GM19240 (cell line): ENCODE measurements around the gene B4GALNT4.
"Not testable (repeated sequence)": the region's sequence is repeated elsewhere in the genome, so short reads cannot be mapped to it uniquely, and the experiment has no call there.

ENCODE experiments used
- DNase-seq: peaks from one replicate; pipeline ENCODE4 v3.0.0; 2011; ENCODE audit warnings: low spot score; ENCODE audit not compliant: insufficient read length

The B4GALNT4 gene

DNA sequence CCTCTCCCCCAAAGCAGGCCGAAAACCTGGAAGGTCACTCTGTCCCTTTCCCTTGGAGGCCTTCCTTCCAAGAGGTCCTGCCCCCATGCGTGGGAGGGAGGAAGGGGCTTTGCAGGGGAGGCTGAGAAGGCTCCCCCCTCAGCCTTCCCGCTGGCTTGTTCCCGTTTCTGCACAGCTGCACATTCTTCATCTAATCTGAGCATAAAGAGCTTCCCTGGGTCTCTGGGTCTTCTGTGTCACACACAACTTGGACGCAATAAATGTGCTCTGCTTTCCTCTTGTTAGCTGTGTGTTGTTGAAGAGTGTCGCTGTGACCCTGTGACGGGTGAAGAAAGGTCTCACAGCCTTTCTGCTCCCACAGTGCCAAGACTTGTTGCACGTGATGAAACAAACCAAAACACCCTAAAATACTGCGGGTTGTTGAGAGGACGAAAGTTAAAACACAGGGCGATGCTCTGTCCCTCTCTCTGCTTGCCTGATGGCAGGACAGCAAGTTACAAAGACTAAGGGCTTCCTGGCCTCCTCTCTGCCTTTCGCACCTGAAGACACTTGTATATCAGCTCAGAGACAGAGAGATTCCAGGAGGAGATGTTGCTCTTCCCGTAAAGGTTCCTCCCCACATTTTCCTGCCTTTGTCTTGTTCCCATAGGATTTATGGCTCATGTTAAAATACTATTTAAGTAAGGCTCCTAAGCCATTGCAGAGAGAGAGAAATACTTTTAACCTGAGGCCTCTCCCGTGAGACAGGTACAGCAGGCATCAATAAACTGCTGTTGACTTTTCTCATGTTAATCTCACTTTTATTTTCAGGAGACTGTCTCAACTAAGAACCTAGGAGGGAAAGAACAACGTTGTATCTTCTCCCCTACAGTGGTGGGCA, 33.3 kb upstream of the B4GALNT4 start:
- no peak for DNase-seq

GRCh38 chr11:336659-337198, 32.6 kb upstream of the B4GALNT4 start:
- no peak for DNase-seq

DNA sequence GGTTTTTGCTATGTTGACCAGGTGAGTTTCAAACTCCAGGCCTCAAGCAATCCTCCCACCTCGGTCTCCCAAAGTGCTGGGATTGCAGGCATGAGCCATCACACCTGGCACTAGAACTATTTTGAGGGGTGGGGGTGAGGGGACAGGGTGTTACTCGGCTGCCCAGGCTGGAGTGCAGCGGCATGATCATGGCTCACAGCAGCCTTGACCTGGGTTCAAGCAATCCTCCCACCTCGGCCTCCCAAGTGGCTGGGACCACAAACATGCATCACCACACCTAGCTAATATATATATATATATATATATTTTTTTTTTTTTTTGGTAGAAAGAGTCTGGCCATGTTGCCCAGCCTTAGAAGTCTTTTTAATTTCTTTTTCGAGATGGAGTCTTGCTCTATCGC, 31.6 kb upstream of the B4GALNT4 start:
- no peak for DNase-seq

GRCh38 chr11:339963-340362, 29.3 kb upstream of the B4GALNT4 start:
- no peak for DNase-seq

DNA sequence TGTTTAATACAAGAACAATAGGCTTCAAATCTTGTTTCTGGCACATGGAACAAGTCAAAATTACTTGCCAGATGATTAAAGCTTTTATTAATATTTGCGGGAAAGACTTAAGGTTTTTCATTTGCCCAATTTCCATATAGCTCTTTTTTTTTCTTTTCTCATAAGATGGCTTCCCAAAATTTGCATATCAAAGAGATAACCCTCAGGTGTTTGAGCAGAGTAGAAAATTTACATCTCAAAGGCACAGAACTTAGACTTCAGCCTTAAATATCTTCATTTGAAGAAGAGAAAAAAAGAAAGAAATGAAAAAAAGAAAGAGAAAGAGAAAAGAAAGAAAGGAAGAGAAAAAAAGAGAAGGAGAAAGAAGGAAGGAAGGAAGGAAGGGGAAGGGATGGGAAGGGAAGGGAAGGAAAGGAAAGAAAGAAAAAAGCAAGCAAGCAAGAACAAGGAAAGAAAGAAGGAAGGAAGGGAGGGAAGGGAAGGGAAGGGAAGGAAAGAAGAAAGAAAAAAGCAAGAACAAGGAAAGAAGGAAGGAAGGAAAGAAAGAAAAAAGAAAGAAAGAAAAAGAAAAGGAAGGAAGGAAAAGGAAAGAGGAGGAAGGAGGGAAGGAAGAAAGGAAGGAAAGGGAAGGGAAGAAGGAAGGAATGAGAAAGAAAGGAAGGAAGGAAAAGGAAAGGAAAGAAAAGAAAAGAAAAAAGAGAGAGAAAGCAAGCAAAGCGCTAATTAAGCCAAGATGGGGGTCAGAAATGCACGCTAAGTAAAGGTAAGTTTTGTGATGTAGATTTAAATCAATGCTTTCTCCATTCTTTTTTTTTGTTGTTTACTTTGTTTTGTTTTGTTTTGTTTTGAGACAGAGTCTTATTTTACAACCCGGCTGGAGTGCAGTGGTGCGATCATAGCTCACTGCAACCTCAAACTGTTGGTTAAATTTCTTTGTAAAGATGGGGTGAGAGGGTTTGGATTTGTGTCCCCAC, 28.5 kb upstream of the B4GALNT4 start:
- DNase-seq: no peak

GRCh38 chr11:342328-342727, 27.0 kb upstream of the B4GALNT4 start:
- no peak for DNase-seq

DNA sequence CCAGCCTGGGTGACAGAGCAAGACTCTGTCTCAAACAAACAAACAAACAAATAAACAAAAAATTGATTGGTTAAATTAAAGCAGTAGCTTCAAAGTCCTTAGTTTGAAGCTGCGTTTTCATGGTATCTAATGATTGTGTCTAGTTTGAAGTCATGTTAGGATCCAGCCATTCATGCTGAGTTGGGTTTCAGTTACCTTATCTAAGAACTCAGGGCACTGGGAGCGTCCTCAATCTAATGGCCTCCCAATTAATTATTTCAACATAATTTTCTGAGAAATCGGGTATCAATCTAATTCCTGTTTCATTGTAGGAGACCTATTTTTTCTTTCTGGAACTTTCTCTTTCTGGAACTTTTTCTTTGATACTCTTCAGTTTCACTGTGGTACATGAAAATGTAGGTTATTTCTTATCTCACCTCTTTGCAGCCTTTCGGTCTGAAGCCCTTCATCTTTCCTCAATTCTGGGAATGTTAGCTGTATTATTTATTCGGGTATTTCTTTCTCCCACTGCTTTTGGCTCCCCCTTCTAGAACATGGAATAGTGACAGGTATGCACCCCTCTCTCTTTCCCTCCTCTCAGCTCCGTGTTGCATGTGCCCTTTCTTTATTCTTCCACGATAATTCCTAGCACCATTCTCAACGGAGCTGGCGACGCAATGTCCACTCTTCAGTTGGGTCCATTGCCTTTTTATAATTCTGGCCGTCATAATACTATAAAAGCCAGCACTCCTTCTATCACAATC, 24.3 kb upstream of the B4GALNT4 start:
- DNase-seq: no peak

DNA sequence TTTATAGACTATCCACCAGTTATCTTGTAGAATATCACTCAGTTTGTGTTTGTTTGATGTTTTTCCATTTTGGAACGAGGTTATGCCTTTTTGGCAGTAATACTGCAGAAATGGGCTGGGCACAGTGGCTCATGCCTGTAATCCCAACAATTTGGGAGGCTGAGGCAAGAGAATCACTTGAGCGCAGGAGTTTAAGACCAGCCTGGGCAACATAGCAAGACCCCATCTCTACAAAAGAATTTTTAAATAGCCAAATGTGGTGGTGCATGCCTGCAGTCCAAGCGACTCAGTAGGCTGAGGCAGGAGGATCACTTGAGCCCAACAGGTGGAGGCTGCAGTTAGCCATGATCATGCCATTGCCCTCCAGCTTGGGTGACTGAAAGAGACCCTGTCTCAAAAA, 22.8 kb upstream of the B4GALNT4 start:
- no peak for DNase-seq

DNA sequence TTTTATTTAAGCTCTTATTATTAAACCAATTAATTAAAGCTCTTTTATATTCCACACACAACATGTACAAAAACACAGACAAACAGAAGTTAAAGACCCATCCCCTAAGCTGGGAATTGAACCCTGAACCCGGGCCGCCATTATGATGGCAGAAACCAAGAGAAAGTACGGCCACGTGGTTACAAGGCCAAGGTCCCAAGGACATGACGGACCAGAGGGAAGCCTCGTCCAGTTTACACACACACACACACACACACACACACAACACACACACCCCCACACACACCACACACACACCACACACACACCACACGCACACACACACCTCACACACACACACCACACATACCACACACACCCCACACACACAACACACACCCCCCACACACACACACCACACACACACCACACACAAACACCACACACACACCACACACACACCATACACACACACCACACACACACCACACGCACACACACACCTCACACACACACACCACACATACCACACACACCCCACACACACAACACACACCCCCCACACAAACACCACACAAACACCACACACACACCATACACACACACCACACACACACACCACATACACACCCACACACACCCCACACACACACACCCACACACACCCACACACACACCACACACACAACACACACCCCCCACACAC, 19.9 kb upstream of the B4GALNT4 start:
- DNase-seq: not testable (repeated sequence)

DNA sequence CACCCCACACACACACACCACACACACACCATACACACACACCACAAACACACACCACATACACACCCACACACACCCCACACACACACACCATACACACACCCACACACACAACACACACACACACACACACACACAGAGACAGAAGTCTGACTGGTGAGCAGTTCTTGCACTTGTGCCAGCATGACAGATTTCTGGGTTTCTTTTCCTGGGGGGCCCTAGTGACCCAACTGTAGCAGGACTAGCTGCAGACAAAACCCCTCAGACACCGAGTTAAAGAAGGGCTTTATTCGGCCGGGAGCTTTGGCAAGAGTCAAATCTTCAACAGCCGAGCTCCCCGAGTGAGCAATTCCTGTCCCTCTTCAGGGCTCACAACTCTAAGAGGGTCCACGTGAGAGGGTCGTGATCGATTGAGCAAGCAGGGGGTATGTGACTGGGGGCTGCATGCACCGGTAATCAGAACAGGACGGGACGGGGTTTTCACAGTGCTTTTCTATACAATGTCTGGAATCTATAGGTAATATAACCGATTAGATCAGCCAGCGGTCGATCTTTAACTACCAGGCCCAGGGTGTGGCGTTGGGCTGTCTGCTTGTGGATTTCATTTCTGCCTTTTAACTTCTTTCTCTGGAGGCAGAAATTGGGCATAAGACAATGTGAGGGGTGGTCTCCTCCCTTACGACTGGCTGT, 19.1 kb upstream of the B4GALNT4 start:
- not testable (repeated sequence) for DNase-seq

DNA sequence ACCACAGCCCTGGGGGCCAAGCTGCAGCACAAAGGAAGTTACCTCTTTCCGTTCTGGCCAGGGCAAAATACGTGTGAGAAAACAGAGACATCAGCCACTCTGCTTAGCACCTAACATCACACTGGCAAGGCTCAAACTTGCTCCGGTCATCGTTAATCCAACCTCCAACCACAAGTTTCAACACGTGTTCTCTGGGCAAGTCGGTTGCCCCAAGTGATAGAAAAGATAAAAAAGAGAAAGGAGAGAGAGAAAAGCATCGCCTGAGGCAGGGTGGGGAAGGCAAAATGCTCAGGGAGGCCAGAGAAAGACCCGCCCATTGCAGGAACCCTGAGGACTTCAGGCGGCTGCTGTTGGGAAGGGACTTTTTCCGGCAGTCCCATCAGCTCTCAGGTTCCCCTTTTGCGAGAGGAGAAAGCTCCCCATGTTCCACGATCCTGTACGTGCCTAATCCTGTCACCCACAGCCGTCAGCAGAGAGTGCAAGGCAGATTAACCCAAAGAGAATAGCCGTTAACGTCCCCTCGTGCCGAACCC, 18.5 kb upstream of the B4GALNT4 start:
- no peak for DNase-seq

DNA sequence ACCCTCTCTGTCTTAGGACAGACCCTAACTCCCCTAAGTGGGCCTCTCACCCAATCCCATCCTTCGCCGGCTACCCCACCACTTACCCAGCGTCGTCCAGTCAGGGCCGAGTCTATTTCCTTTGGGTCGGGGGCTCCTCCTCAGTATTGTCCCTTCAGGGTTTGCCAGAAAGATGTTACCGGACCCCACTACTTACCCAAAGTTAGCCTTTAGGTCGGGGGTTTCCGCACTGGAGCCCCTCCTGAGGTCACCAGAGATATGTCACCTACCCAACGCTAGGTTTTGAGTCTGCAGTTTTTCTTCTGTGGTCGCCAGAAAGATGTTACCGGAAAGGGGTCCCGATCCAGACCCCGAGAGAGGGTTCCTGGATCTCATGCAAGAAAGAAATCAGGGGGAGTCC, 17.9 kb upstream of the B4GALNT4 start:
- DNase-seq: no peak

- DNase-seq: no peak
Measured at GRCh38 chr11:352456-353031, 16.8 kb upstream of the B4GALNT4 start.

DNA sequence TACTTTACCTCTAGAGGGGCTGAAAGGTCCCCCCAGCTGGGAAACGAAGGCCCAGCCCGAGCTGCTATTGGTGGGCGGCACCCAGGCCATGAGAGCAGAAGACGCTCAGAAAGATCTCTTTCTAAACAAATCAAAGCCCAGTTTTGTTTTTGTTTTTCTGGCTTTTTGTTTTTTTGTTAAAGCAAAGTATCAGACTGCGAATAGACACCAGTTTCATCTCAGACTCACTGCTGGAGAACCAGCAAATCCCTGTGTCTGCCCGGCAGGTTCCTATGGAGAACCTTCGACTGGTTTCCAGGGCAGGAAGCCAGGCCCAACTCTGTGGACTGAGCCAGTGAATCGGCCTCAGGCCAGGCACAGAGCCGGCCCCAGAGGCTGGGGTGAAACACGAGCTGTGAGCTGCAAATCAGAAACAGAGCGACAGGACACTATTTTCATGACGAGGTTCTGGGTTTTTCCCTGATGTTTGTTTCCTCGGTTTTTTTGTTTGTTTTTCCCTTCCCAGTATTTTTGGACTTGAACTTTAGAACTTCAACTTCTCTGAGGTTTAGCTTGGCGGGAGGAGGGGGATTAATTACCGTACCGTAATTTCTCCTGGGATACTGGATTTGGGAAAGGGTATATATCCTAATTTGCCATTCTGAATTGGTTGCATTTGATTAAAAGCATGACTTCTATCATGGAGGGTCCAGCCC, 16.0 kb upstream of the B4GALNT4 start:
- DNase-seq: no peak

DNA sequence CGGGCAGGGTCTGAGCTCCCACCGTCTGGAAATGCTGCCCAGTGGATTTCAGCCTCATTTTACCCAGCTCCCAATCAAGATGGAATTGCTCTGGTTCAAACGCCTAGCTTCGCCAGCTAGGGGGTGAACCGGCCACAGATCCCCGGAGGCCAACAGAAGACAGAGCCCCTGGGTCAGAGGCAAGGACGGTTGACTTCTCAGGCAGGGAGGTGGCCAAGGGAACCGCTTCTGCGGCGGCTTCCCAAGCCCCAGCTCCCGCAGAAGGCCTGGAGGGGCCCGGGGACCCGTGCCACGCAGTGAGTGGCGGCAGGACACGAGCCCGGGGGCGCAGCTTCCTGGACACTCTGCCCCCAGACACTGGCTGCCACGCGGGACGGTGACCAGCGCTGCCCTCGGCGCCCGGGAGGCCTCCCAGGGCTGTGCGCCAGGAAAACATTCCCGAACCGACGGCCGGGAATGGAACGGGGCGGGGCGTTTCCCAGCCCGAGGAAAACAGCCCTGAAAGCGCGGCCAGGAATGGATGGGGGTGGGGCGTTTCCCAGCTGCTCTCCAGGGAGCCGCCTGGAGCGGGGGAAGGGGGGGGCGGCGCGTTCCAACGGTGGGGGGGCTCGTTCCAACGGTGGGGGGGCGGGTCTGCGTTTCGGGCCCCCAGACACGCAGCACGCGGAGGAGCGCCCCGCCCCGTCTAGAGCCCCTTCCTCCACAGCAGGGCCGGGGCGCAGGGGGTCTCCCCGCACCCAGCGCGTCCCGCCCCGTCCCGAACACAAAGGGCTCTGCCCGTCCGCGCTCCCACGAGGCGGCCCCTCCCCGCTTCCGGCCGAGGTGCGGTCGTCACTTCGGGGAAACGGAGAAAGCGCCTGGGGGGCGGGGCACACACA, 13.5 kb upstream of the B4GALNT4 start:
- DNase-seq: no peak

- DNase-seq: no peak
Measured at GRCh38 chr11:356610-357009, 12.7 kb upstream of the B4GALNT4 start.

DNA sequence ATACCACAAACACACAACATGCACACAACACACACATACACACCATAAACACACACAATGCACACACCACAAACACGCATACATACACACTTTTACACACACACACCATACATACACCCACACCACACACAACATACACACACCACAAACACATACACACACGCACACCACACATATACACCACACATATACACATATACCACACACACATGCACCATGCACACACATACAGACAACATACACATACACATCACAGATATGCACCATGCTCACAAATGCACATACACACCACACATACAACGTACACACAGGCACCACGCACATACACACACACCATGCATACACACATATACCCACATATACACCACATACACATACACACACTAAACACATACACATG, 11.7 kb upstream of the B4GALNT4 start:
- no peak for DNase-seq
